Measurements from ENCODE around the gene RPS19BP1.

DNA sequence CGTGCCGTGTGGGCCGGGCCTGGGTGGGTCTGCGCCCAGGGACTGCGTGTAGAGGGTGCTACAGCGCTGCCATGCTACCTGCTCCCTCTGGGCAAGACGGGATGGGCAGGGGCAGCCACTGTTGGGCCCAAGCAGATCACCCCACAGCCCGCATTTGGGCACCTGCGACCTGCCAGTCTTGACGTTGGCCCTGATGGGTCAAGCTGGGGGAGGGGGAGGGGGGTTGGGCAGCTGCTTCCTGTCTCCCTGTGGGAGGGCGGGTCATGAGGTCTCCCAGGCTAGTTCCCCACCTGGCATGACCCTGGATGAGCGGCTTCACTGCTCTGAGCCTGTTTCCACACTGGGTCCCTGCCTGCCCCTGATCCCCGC is 2.8 kb upstream of the RPS19BP1 start:
- TF ChIP-seq, protein P1, sequence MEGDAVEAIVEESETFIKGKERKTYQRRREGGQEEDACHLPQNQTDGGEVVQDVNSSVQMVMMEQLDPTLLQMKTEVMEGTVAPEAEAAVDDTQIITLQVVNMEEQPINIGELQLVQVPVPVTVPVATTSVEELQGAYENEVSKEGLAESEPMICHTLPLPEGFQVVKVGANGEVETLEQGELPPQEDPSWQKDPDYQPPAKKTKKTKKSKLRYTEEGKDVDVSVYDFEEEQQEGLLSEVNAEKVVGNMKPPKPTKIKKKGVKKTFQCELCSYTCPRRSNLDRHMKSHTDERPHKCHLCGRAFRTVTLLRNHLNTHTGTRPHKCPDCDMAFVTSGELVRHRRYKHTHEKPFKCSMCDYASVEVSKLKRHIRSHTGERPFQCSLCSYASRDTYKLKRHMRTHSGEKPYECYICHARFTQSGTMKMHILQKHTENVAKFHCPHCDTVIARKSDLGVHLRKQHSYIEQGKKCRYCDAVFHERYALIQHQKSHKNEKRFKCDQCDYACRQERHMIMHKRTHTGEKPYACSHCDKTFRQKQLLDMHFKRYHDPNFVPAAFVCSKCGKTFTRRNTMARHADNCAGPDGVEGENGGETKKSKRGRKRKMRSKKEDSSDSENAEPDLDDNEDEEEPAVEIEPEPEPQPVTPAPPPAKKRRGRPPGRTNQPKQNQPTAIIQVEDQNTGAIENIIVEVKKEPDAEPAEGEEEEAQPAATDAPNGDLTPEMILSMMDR (IDR thresholded peaks at IDR 0.05; ENCODE audit: insufficient read depth, low read length, poor library complexity, severe bottlenecking), result no peak
- no peak for TF ChIP-seq EZH2phosphoT487 (conservative IDR thresholded peaks at IDR 0.05; ENCODE audit: low read length)
